AG10803 (cell line): ENCODE data around the gene EI24.

ENCODE experiments used
- DNase-seq: peaks from one replicate; pipeline ENCODE4 v3.0.0; 2010; ENCODE audit warnings: low read depth
- H3K4me3 ChIP-seq: 2 replicates; pipeline ENCODE4 v1.5.1; 2011; ENCODE audit warnings: mild to moderate bottlenecking, low read length, control low read depth
- CTCF ChIP-seq: conservative IDR thresholded peaks from 2 replicates; pipeline ENCODE4 v1.5.1; 2011; ENCODE audit warnings: mild to moderate bottlenecking, low read length, control low read depth, inconsistent platforms

Gene EI24

GRCh38 chr11:125578783-125579182, 9.5 kb downstream of the EI24 start:
- TF ChIP-seq CTCF, result no peak
- DNase-seq, result no peak
- H3K4me3 ChIP-seq, result no peak overlapping the region

GRCh38 chr11:125579811-125580210, 10.5 kb downstream of the EI24 start:
- H3K4me3 ChIP-seq, result no peak overlapping the region
- TF ChIP-seq CTCF, result no peak
- no peak for DNase-seq

- no peak for TF ChIP-seq CTCF
- H3K4me3 ChIP-seq, result no peak overlapping the region
- DNase-seq, result no peak
Observed at GRCh38 chr11:125583496-125583895, 14.2 kb downstream of the EI24 start.

GRCh38 chr11:125585487-125585886, 16.2 kb downstream of the EI24 start:
- no peak for TF ChIP-seq CTCF
- DNase-seq, result no peak
- no peak overlapping the region for H3K4me3 ChIP-seq

GRCh38 chr11:125586623-125587022, 17.3 kb downstream of the EI24 start:
- no peak for TF ChIP-seq CTCF
- no peak overlapping the region for H3K4me3 ChIP-seq
- no peak for DNase-seq

- no peak for DNase-seq
- no peak overlapping the region for H3K4me3 ChIP-seq
- no peak for TF ChIP-seq CTCF
Observed at GRCh38 chr11:125587480-125587879, 18.2 kb downstream of the EI24 start.

- TF ChIP-seq CTCF, result no peak
Observed at GRCh38 chr11:125588505-125588904, 19.2 kb downstream of the EI24 start.

More at GRCh38 chr11:125588505-125588904, 19.2 kb downstream of the EI24 start:
- H3K4me3 ChIP-seq, result no peak overlapping the region
- DNase-seq, result no peak
